Measurements from ENCODE around the gene CELF5.

CELF5 gene

DNA sequence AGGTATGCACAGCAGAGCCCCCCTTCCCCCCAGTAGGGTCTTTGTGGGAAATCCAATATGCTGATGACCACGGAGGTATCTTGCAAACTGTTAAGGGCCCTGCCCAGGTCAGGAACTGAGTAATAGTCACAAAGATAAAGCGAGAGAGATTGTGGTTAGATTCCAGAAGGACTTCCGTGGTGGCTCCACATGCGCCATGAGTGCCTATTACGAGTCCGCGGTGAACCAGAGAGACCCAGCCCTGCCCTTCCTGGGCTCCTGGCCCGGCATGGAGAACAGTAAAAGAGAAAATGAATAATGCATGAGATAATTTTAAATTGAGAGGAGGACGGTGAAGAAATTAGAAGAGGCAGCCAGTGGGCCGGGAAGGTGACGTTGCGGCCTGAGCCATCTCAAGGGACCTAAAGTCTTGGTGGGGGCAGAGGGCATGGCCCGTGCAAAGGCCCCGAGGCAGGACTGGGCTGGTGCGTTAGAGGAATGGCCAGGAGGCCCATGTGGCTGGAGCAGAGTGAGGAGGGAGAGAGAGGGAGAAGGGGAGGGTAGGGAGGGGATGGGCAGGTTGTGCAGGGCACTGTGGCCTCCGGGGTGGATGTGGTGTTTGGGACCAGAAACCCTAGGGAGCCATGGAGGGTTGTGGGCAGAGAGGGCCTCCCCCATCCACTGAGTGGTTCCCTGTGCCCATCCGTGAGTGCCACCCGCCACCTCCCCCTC, 95.3 kb downstream of the CELF5 start:
- no peak for DNase-seq (ENCODE audit: low read depth)
- TF ChIP-seq, protein P1, sequence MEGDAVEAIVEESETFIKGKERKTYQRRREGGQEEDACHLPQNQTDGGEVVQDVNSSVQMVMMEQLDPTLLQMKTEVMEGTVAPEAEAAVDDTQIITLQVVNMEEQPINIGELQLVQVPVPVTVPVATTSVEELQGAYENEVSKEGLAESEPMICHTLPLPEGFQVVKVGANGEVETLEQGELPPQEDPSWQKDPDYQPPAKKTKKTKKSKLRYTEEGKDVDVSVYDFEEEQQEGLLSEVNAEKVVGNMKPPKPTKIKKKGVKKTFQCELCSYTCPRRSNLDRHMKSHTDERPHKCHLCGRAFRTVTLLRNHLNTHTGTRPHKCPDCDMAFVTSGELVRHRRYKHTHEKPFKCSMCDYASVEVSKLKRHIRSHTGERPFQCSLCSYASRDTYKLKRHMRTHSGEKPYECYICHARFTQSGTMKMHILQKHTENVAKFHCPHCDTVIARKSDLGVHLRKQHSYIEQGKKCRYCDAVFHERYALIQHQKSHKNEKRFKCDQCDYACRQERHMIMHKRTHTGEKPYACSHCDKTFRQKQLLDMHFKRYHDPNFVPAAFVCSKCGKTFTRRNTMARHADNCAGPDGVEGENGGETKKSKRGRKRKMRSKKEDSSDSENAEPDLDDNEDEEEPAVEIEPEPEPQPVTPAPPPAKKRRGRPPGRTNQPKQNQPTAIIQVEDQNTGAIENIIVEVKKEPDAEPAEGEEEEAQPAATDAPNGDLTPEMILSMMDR (IDR thresholded peaks at IDR 0.05; ENCODE audit: insufficient read depth, low read depth, low read length, missing control alignments): no peak
- no peak overlapping the region for H3K4me3 ChIP-seq (ENCODE audit: low read depth, low read length)

DNA sequence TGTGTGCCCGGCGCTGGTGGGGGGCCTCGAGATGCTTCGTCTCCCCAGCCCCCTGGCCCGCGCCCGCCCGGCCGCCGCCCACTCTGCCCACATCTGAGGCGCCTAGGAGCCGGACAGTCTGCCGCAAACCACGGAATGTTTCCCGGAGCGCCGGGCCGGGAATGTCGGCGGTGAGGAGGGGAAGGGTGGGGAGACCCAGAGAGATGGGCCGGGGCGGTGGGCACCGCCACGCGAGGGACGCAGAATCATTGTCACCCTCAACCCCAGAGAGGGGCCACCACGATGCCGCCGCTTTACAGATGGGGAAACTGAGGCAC, 95.9 kb downstream of the CELF5 start:
- DNase-seq (ENCODE audit: low read depth): no peak
- H3K4me3 ChIP-seq (ENCODE audit: low read depth, low read length): no peak overlapping the region
- TF ChIP-seq, protein P1 (IDR thresholded peaks at IDR 0.05; ENCODE audit: insufficient read depth, low read depth, low read length, missing control alignments): no peak

DNA sequence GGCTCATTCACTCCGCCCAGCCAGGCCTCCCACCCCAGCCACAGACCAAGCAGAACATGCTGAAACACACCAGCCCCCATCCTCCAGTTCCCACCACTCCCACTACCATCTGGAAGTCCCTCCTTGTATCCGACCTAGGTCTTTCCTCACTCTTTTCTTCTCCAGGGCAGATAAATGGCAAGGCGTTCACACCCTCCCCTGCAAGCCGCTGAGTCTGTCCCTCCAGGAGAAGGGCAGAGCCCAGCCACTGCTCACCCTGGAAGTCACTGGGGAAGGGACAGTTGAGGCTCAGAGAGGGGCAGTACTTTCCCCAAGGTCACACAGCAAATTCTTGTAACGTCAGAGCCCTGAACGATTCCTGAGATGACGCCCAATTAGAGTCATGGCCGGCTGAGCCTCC, 96.4 kb downstream of the CELF5 start:
- no peak overlapping the region for H3K4me3 ChIP-seq (ENCODE audit: low read depth, low read length)
- DNase-seq (ENCODE audit: low read depth): no peak
- TF ChIP-seq, protein P1 (IDR thresholded peaks at IDR 0.05; ENCODE audit: insufficient read depth, low read depth, low read length, missing control alignments): no peak

DNA sequence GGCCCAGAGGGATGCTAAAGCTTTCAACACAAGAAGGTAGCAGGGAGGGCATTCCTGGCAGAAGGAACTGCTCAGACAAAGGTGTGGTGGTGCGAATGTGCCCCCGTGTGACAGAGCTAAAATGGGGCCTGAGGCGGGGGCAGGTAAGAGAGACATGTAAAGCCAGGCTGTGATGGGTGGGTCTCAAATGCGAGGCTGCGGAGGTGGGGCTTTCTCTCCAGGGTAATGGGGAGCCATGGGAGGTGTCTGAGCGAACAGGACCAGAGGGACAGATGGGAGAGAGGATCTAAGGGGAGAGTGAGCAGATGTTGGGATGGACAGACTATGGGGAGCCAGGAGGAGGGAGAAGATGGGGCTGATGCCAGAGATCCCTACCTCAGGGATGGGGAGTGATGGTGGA, 97.2 kb downstream of the CELF5 start:
- no peak overlapping the region for H3K4me3 ChIP-seq (ENCODE audit: low read depth, low read length)
- DNase-seq (ENCODE audit: low read depth): no peak
- TF ChIP-seq, protein P1 (IDR thresholded peaks at IDR 0.05; ENCODE audit: insufficient read depth, low read depth, low read length, missing control alignments): no peak

DNA sequence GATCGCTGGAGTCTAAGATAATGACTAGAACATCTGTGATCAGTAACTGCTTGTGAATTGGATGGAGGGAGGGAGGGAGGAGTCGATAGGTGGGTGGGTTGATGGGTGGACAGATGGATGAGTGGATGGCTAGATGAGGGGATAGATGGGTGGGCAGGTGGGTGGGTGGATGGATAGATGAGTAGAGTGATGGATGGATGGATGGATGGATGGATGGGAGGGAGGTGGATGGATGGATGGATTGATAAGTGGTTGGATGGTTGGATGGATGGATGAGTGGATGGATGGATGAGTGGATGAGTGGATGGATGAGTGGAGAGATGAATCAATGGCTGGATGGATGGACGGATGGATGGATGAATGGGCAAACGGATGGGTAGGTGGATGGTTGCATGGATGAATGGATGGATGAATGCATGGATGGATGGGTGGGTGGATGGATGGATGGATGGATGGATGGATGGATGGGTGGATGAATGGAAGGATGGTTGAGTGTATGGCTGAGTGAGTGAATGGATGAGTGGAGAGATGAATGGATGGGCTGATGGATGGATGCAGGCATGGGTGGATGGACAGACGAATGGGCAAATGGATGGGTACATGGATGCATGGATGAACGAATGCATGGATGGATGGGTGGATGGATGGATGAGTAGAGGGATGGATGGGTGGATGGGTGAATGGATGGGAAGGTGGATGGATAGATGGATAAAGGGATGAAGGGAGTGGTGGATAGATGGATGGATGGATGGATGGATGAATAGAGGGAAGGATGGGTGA, 97.9 kb downstream of the CELF5 start:
- TF ChIP-seq, protein P1 (IDR thresholded peaks at IDR 0.05; ENCODE audit: insufficient read depth, low read depth, low read length, missing control alignments): no peak
- H3K4me3 ChIP-seq (ENCODE audit: low read depth, low read length): no peak overlapping the region
- no peak for DNase-seq (ENCODE audit: low read depth)

DNA sequence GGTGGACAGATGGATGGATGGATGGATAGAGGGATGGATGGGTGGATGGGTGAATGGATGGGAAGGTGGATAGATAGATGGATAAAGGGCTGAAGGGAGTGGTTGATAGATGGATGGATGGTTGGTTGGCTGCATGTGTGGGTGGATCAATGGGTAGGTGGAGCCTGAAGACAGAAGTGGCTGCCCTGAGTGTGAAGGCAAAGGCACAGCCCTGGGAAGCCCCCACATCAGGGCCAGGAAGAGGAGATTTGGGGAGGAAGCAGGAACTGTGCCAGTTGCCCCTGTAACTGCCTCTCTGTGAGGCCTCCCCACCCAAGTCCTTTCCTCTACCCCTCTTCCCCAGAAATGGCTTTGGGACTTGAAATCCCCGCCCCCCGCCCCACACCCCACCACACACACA, 98.6 kb downstream of the CELF5 start:
- no peak for DNase-seq (ENCODE audit: low read depth)
- TF ChIP-seq, protein P1 (IDR thresholded peaks at IDR 0.05; ENCODE audit: insufficient read depth, low read depth, low read length, missing control alignments): no peak

More for the DNA sequence above, 98.6 kb downstream of the CELF5 start:
- H3K4me3 ChIP-seq (ENCODE audit: low read depth, low read length): no peak overlapping the region

Measured in GM12865 (cell line).